Activated CD8-positive, alpha-beta memory T cell treated with anti-CD3 and anti-CD28 coated beads for 24 hours (primary cell): ENCODE measurements around the gene TOMM22.
"Not testable (repeated sequence)": the region's sequence is repeated elsewhere in the genome, so short reads cannot be mapped to it uniquely, and the experiment has no call there.

Experiments
- DNase-seq: peaks from one replicate; pipeline ENCODE4 v3.0.0-alpha.2; 2020

The TOMM22 gene

GRCh38 chr22:38681582-38682335 is at the start of gene TOMM22:
Gene TOMM22, plus strand, starts transcription at chr22:38681957. Its CDS starts 22 bp downstream, at chr22:38681979.
- peak; percentile 93 for DNase-seq

- DNase-seq: no peak
Observed at GRCh38 chr22:38632528-38632927, 49.2 kb upstream of the TOMM22 start.

GRCh38 chr22:38638216-38638615 is 43.5 kb upstream of the TOMM22 start:
- no peak for DNase-seq

- DNase-seq: no peak
Observed at GRCh38 chr22:38638728-38639127, 43.0 kb upstream of the TOMM22 start.

- no peak for DNase-seq
Observed at GRCh38 chr22:38641476-38642040, 40.2 kb upstream of the TOMM22 start.

- not testable (repeated sequence) for DNase-seq
Observed at GRCh38 chr22:38644245-38644644, 37.5 kb upstream of the TOMM22 start.

GRCh38 chr22:38645430-38645829 is 36.3 kb upstream of the TOMM22 start:
- DNase-seq: no peak

GRCh38 chr22:38649841-38650522 is 31.8 kb upstream of the TOMM22 start:
- no peak for DNase-seq

- no peak for DNase-seq
Observed at GRCh38 chr22:38652859-38653258, 28.9 kb upstream of the TOMM22 start.

- no peak for DNase-seq
Observed at GRCh38 chr22:38653741-38654140, 28.0 kb upstream of the TOMM22 start.

- no peak for DNase-seq
Observed at GRCh38 chr22:38655519-38656255, 26.1 kb upstream of the TOMM22 start.

GRCh38 chr22:38656256-38657044 is 25.3 kb upstream of the TOMM22 start, which contains the start of the genes CBY1 and FAM227A:
Gene CBY1, plus strand, starts transcription at chr22:38656638. Its CDS starts 11,417 bp downstream, at chr22:38668055.
Gene FAM227A, minus strand, starts transcription at chr22:38656392. Its CDS starts 6,224 bp downstream, at chr22:38650168.
- peak; percentile 98 for DNase-seq

- peak; percentile 74 for DNase-seq
Observed at GRCh38 chr22:38657045-38657909, 24.5 kb upstream of the TOMM22 start.

- DNase-seq: no peak
Observed at GRCh38 chr22:38674888-38675287, 6.9 kb upstream of the TOMM22 start.

- DNase-seq: no peak
Observed at GRCh38 chr22:38675833-38676232, 5.9 kb upstream of the TOMM22 start.

GRCh38 chr22:38684895-38685294 is 3.1 kb downstream of the TOMM22 start:
- DNase-seq: no peak

GRCh38 chr22:38685761-38686160 is 4.0 kb downstream of the TOMM22 start:
- no peak for DNase-seq

- DNase-seq: no peak
Observed at GRCh38 chr22:38689651-38690050, 7.9 kb downstream of the TOMM22 start.

- DNase-seq: no peak
Observed at GRCh38 chr22:38694049-38694448, 12.3 kb downstream of the TOMM22 start.

GRCh38 chr22:38694940-38695339 is 13.2 kb downstream of the TOMM22 start:
- DNase-seq: no peak
